Endothelial cell of umbilical vein (primary cell): ENCODE data around the gene POLRMT. TPM values are rescaled to one million over a fixed set of nuclear protein-coding genes. Genes with fewer than 3 reads are reported as not detected.

Source experiments
- BruUV-seq: library from RNA; stranded (reverse); fragments of 400-500 nt; replicated peaks from 2 replicates; lab custom pipeline; 2021; lab: Mats Ljungman, UMichigan
- CTCF ChIA-PET: fragments of 300-600, 350-600 bp; sonication (Branson Sonifier 250); formaldehyde crosslinking; loops from one replicate; lab custom pipeline; 2021; ENCODE audit warnings: antibody characterized with exemption, inconsistent platforms; lab: Charles Lee
- POLR2A ChIA-PET: fragments of 300-600, 350-600 bp; sonication (Branson Sonifier 250); formaldehyde crosslinking; loops from one replicate; lab custom pipeline; 2021; ENCODE audit warnings: antibody characterized with exemption, inconsistent platforms; lab: Charles Lee
- DNase-seq: peaks from one replicate; pipeline ENCODE4 v3.0.0-alpha.2; 2011; ENCODE audit warnings: low read depth, low spot score
- FAIRE-seq: peaks from 2 replicates; lab custom pipeline; 2011; peaks lifted over from hg19 to GRCh38; lab: Jason Lieb, UNC
- H2AFZ ChIP-seq: 2 replicates; pipeline ENCODE4 v1.6.0; 2012; ENCODE audit warnings: low read depth, low read length, control low read depth, inconsistent platforms
- H3K27ac ChIP-seq: 2 replicates; pipeline ENCODE4 v1.5.1; 2011; ENCODE audit warnings: low read depth, mild to moderate bottlenecking, control low read depth, low read length, moderate library complexity; ENCODE audit not compliant: insufficient read depth
- H3K27me3 ChIP-seq, 2 experiments: 2 replicates each; pipeline versions ENCODE4 v1.6.0 to v1.6.1; 2011; ENCODE audit warnings: low read length in 2 of 2, mixed read lengths in 1 of 2; ENCODE audit not compliant: control insufficient read depth in 2 of 2, insufficient read depth in 2 of 2
- H3K36me3 ChIP-seq, 2 experiments: 2 replicates in 1 of 2; 3 replicates in 1 of 2; pipeline ENCODE4 v1.5.1; 2011; ENCODE audit warnings: low read length in 2 of 2, mild to moderate bottlenecking in 1 of 2, moderate library complexity in 1 of 2; ENCODE audit not compliant: control insufficient read depth in 2 of 2, insufficient read depth in 2 of 2; ENCODE audit errors: extremely low read depth in 1 of 2
- H3K4me1 ChIP-seq: 3 replicates; pipeline ENCODE4 v1.5.1; 2011; ENCODE audit warnings: mild to moderate bottlenecking, low read length; ENCODE audit not compliant: control insufficient read depth, insufficient read depth; ENCODE audit errors: extremely low read depth
- H3K4me2 ChIP-seq: 2 replicates; pipeline ENCODE4 v1.6.1; 2011; ENCODE audit warnings: low read length, control low read depth, mixed read lengths; ENCODE audit not compliant: insufficient read depth
- H3K4me3 ChIP-seq, 3 experiments: fragments of 200-600 bp in 1 of 3; sonication (generic), shearing (Covaris generic) in 1 of 3; replicated peaks in 1 of 3; 2 replicates each; pipeline ENCODE4 v1.5.1; 2011 to 2016; ENCODE audit warnings: control low read depth in 3 of 3, low read length in 3 of 3, mild to moderate bottlenecking in 2 of 3, inconsistent platforms in 1 of 3, low read depth in 1 of 3, moderate library complexity in 1 of 3; ENCODE audit not compliant: insufficient read depth in 1 of 3
- H3K79me2 ChIP-seq: 2 replicates; pipeline ENCODE4 v1.6.0; 2012; ENCODE audit warnings: low read length, inconsistent platforms; ENCODE audit not compliant: control insufficient read depth, insufficient read depth
- H3K9ac ChIP-seq: replicated peaks from 2 replicates; pipeline ENCODE3; 2011; ENCODE audit warnings: low read length, control low read depth; ENCODE audit not compliant: insufficient read depth; ENCODE audit errors: extremely low read depth
- H3K9me1 ChIP-seq: replicated peaks from 3 replicates; pipeline ENCODE4 v1.6.0; 2011; ENCODE audit warnings: mild to moderate bottlenecking, low read length; ENCODE audit not compliant: control insufficient read depth, insufficient read depth; ENCODE audit errors: extremely low read depth
- H3K9me3 ChIP-seq: replicated peaks from 2 replicates; pipeline ENCODE4 v1.5.1; 2012; ENCODE audit warnings: low read length, inconsistent platforms; ENCODE audit not compliant: control insufficient read depth, insufficient read depth
- H4K20me1 ChIP-seq: replicated peaks from 2 replicates; pipeline ENCODE3; 2011; ENCODE audit warnings: mild to moderate bottlenecking, low read length; ENCODE audit not compliant: control insufficient read depth, insufficient read depth; ENCODE audit errors: extremely low read depth
- CTCF ChIP-seq, 2 donors: IDR thresholded peaks; 1 replicate in 1 of 2; 2 replicates in 1 of 2; pipeline ENCODE4 v1.5.1; 2011; ENCODE audit warnings: low read length in 2 of 2, mild to moderate bottlenecking in 2 of 2, moderate library complexity in 2 of 2, control low read depth in 1 of 2, inconsistent platforms in 1 of 2, low read depth in 1 of 2; ENCODE audit not compliant: insufficient read depth in 1 of 2; ENCODE audit errors: extremely low read depth in 1 of 2
- EZH2 ChIP-seq: IDR thresholded peaks from 2 replicates; pipeline ENCODE4 v1.6.1; 2012; ENCODE audit warnings: borderline replicate concordance, low read depth, mild to moderate bottlenecking, moderate library complexity, low read length, inconsistent platforms; ENCODE audit not compliant: severe bottlenecking
- FOS ChIP-seq: IDR thresholded peaks from 2 replicates; pipeline ENCODE4 v1.6.1; 2011; ENCODE audit warnings: mild to moderate bottlenecking, low read length, moderate library complexity, borderline replicate concordance; ENCODE audit not compliant: insufficient read depth
- GATA2 ChIP-seq: IDR thresholded peaks from 2 replicates; pipeline ENCODE4 v1.7.0; 2011; ENCODE audit warnings: low read depth, mild to moderate bottlenecking, moderate library complexity, mixed read lengths, low read length; ENCODE audit not compliant: insufficient read length, insufficient read depth
- JUN ChIP-seq: IDR thresholded peaks from 2 replicates; pipeline ENCODE4 v1.6.1; 2011; ENCODE audit warnings: borderline replicate concordance, low read depth; ENCODE audit not compliant: insufficient read length, insufficient read depth
- MAX ChIP-seq: IDR thresholded peaks from 2 replicates; pipeline ENCODE4 v1.6.1; 2011; ENCODE audit not compliant: insufficient read depth, insufficient read length
- MYC ChIP-seq: IDR thresholded peaks from one replicate; pipeline ENCODE4 v1.6.1; 2011; ENCODE audit warnings: mild to moderate bottlenecking, low read depth, low read length
- POLR2A ChIP-seq: IDR thresholded peaks from 2 replicates; pipeline ENCODE4 v1.6.1; 2012; ENCODE audit warnings: low read depth, mild to moderate bottlenecking, control low read depth, low read length
- POLR2AphosphoS5 ChIP-seq: IDR thresholded peaks from 2 replicates; pipeline ENCODE4 v1.6.1; 2012; ENCODE audit warnings: low read depth, mild to moderate bottlenecking, control low read depth, low read length, moderate library complexity; ENCODE audit not compliant: insufficient read depth
- dilution Hi-C: fragments of 300-500 bp; cut with MboI; formaldehyde crosslinking; loops from one replicate; pipeline ENCODE4 v1.15.0; 2019; ENCODE audit warnings: low sequenced_read_pairs; ENCODE audit not compliant: extremely low pct_ligation_motif_present
- intact Hi-C: fragments of 100-400 bp; cut with micrococcal nuclease; formaldehyde crosslinking; loops from one replicate; pipeline ENCODE4 v1.10.0; 2022
- polyA plus RNA-seq, 4 experiments: library from polyadenylated mRNA; depleted of rRNA in 3 of 4; stranded (reverse) in 3 of 4; unstranded in 1 of 4; fragments of >200 nt; gene quantifications; 2 replicates each; pipeline versions ENCODE4 v1.2.1 to v1.2.3, GENCODE V29; 2011 to 2012; ENCODE audit warnings: missing spikeins in 1 of 4
- total RNA-seq: library from RNA; stranded (reverse); gene quantifications from 2 replicates; pipeline ENCODE4 v1.2.3, GENCODE V29; 2021

POLRMT gene
- total and polyA plus RNA-seq, 2 donors (not counting 3 experiments of a cell fraction or from before 2014, with no cell fraction given): 38.9 to 50.6 TPM

DNA sequence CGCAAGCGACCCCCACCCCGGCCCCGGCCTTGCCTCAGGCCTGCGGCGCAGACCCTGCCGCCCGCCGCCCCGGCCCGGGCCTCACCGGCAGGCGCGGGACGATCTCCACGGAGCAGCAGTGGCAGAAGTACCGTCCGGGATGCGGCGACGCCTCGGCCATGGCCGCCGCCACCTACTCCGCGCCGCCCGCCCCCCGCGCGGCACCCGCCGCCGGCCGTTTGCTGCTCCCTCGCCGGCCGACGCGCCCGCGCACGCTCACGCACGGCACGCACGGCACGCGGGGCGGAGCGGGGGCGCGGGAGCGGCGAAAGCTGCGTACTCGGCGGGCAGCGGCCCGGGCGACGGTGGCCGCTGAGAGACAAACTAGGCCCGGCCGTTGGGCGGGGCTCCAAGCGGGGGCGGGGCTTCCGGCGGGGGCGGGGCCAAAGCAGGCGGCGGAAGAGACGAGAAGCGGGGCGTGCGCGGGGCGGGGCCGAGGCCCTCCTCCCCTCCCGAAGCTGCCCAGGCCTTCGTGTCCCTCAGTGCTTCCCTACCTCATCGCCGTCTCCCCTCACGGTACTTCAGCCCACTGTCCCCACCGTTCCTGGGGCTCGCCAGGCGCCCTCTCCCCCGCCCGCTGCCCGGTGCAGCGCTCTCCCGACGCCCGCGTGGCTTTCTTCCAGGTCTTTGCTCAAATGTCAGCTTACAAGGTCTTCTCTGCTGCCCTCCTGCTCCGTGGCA is 29.8 kb upstream of the POLRMT start, which contains the start of gene RNF126:
RNF126 (minus strand) TSS at position 253 of the 720 bp plus-strand sequence; CDS start at position 160, 93 bp downstream.
- CTCF ChIA-PET: interaction anchor here (0.7 to 1.9 kb wide), 7 partner anchors 14 to 87 kb away, joined by 3 to 67 read pairs (median 4); no protein-coding TSS in a partner anchor
- intact Hi-C loops: loop anchor here (1.0 to 2.0 kb wide), 3 partner anchors 17 to 206 kb away; no protein-coding TSS in a partner anchor
- peak; percentile 89 for DNase-seq

DNA sequence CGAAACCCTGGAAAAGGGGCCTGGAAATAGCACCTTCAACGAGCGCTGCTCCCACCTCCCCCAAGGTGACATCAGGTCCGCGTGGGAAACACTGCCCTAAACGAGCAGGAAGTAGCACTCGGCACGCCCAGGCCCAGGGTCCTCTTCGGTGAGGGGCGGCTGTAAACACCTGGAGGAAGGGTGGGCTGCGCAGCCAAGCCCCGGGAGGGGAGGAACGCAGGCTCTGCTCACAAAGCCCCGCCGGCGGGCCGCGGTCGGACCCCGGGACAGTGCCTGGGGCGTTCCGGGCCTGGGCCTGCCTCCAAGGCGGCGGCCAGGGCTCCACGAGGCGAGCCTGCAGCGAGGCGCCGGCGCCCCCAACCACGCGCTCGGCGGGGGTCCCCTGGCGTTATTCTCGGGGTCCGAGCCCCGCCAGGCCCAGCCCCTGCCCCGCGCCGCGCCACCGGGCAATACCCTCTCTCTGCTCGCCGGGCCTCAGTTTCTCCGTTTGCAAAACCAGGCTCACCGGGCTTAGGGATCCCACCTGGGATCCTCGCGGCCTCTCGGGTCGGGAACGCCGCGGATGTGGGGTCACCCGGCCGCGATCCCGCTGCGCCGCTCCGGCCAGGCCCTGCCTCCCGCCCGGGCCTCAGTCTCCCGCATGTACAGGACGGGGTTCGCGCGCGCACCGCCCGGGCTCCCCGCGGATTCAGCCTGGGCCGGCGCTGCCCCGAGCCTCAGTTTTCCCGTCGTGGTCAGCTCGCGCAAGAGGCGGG is 29.0 kb upstream of the POLRMT start:
- dilution Hi-C loops (no loop called here), intact Hi-C loops (loop anchor here (2.0 kb wide), 1 partner anchor 78 kb away; no protein-coding TSS in a partner anchor)
- peak overlapping the region; percentile 60 for H3K27ac ChIP-seq
- H4K20me1 ChIP-seq: no peaks in the 10 kb centered on the region
- ChIA-PET POLR2A (interaction anchor here (0.7 kb wide), 1 partner anchor 18 kb away, joined by 3 read pairs; no protein-coding TSS in a partner anchor), CTCF (interaction anchor here (0.7 to 1.9 kb wide), 4 partner anchors 65 to 86 kb away, joined by 3 to 67 read pairs (median 6); no protein-coding TSS in a partner anchor)
- H2AFZ ChIP-seq: peak overlapping the region; percentile 35
- no peaks in the 10 kb centered on the region for H3K9me3 ChIP-seq
- peak overlapping the region; percentile 68 for H3K4me2 ChIP-seq
- H3K9me1 ChIP-seq: no peaks in the 10 kb centered on the region
- H3K27me3 ChIP-seq: no peaks in the 10 kb centered on the region
- peaks cover 0 to 4% of the 10 kb centered on the region in 2 experiments for H3K36me3 ChIP-seq
- H3K79me2 ChIP-seq: peaks cover 56% of the 10 kb centered on the region
- peak; percentile 59 for FAIRE-seq
- peak overlapping the region; percentile 87 for H3K9ac ChIP-seq
- DNase-seq: peak; percentile 36
- no TSS peak for BruUV-seq
- H3K4me1 ChIP-seq: peaks cover 19% of the 10 kb centered on the region
- peak overlapping the region; percentile 73 to 89 (median 86) for H3K4me3 ChIP-seq
- TF ChIP-seq POLR2A (no peak), GATA2 (no peak), FOS (no peak), CTCF (IDR thresholded peaks at IDR 0.05; ENCODE audit: extremely low read depth in 1 of 2, insufficient read depth in 1 of 2, low read depth in 1 of 2, low read length in 2 of 2) (no peak), POLR2AphosphoS5 (no peak), EZH2 (no peak), JUN (no peak), MYC (no peak), MAX (no peak)

More for the DNA sequence above, 29.8 kb upstream of the POLRMT start, which contains the start of gene RNF126:
- dilution Hi-C loops: no loop called here
- H2AFZ ChIP-seq: peak within 1 kb of the TSS; percentile 93
- no TSS peak for BruUV-seq
- POLR2A ChIA-PET: interaction anchor here (0.7 kb wide), 1 partner anchor 17 kb away, joined by 3 read pairs; no protein-coding TSS in a partner anchor
- H3K9me3 ChIP-seq: no peaks in the 10 kb centered on the region
- peak within 1 kb of the TSS; percentile 68 for H3K4me2 ChIP-seq
- peak within 1 kb of the TSS; percentile 60 for H3K27ac ChIP-seq
- peaks cover 48% of the 10 kb centered on the region for H3K79me2 ChIP-seq
- H3K9ac ChIP-seq: peak within 1 kb of the TSS; percentile 87
- H4K20me1 ChIP-seq: no peaks in the 10 kb centered on the region
- H3K27me3 ChIP-seq: no peaks in the 10 kb centered on the region
- FAIRE-seq: peak; percentile 83
- H3K9me1 ChIP-seq: no peaks in the 10 kb centered on the region
- TF ChIP-seq POLR2A (peak; percentile 88), MYC (no peak), POLR2AphosphoS5 (peak; percentile 84)
- H3K4me3 ChIP-seq: peak within 1 kb of the TSS; percentile 73 to 89 (median 86)
- H3K36me3 ChIP-seq: peaks cover 0 to 2% of the 10 kb centered on the region in 2 experiments
- peaks cover 19% of the 10 kb centered on the region for H3K4me1 ChIP-seq
